Trophoblast cell (in vitro differentiated cells and primary cell): ENCODE data around the gene ARCN1.

Source experiments
- DNase-seq, 2 donors: peaks; one replicate each; pipeline ENCODE4 v3.0.0-alpha.2; 2016
- H2AFZ ChIP-seq: 2 replicates; pipeline ENCODE4 v1.6.1; 2013; ENCODE audit warnings: low read length, moderate library complexity, mild to moderate bottlenecking; ENCODE audit not compliant: insufficient read depth, poor library complexity
- H2AK5ac ChIP-seq: 2 replicates; pipeline ENCODE4 v1.6.1; 2013; ENCODE audit warnings: mild to moderate bottlenecking, low read length
- H2BK120ac ChIP-seq: 2 replicates; pipeline ENCODE4 v1.6.1; 2013; ENCODE audit warnings: low read length, mild to moderate bottlenecking, moderate library complexity; ENCODE audit not compliant: insufficient read depth, poor library complexity
- H2BK12ac ChIP-seq: 2 replicates; pipeline ENCODE4 v1.6.1; 2013; ENCODE audit warnings: mild to moderate bottlenecking, low read length, moderate library complexity
- H2BK5ac ChIP-seq: 2 replicates; pipeline ENCODE4 v1.6.1; 2013; ENCODE audit warnings: low read length, low read depth, moderate library complexity, mild to moderate bottlenecking; ENCODE audit not compliant: poor library complexity
- H3K14ac ChIP-seq: 2 replicates; pipeline ENCODE4 v1.6.1; 2013; ENCODE audit warnings: mild to moderate bottlenecking, low read length
- H3K18ac ChIP-seq: 2 replicates; pipeline ENCODE4 v1.6.1; 2013; ENCODE audit warnings: mild to moderate bottlenecking, low read length
- H3K23ac ChIP-seq: 2 replicates; pipeline ENCODE4 v1.6.1; 2013; ENCODE audit warnings: low read length
- H3K27ac ChIP-seq: 2 replicates; pipeline ENCODE4 v1.5.1; 2013; ENCODE audit warnings: low read depth, mild to moderate bottlenecking, inconsistent platforms, low read length, moderate library complexity
- H3K27me3 ChIP-seq: 2 replicates; pipeline ENCODE4 v1.6.1; 2013; ENCODE audit warnings: inconsistent platforms, mild to moderate bottlenecking, low read length, moderate library complexity; ENCODE audit not compliant: insufficient read depth
- H3K36me3 ChIP-seq, 2 experiments: 1 replicate in 1 of 2; 2 replicates in 1 of 2; pipeline ENCODE4 v1.6.1; 2013; ENCODE audit warnings: low read length in 2 of 2, mild to moderate bottlenecking in 2 of 2, moderate library complexity in 1 of 2; ENCODE audit not compliant: insufficient read depth in 2 of 2, control insufficient read depth in 1 of 2
- H3K4ac ChIP-seq: 2 replicates; pipeline ENCODE4 v1.6.1; 2013; ENCODE audit warnings: low read depth, mild to moderate bottlenecking, low read length, moderate library complexity
- H3K4me1 ChIP-seq, 2 experiments: 1 replicate in 1 of 2; 2 replicates in 1 of 2; pipeline ENCODE4 v1.6.1; 2013; ENCODE audit warnings: low read length in 2 of 2, mild to moderate bottlenecking in 2 of 2, moderate library complexity in 1 of 2; ENCODE audit not compliant: insufficient read depth in 2 of 2, control insufficient read depth in 1 of 2
- H3K4me2 ChIP-seq: 2 replicates; pipeline ENCODE4 v1.6.1; 2013; ENCODE audit warnings: inconsistent platforms, mild to moderate bottlenecking, low read length, moderate library complexity
- H3K4me3 ChIP-seq: 2 replicates; pipeline ENCODE4 v1.5.1; 2013; ENCODE audit warnings: mild to moderate bottlenecking, low read depth, low read length, inconsistent platforms
- H3K79me1 ChIP-seq: one replicate; pipeline ENCODE4 v1.6.1; 2013; ENCODE audit warnings: low read length
- H3K79me2 ChIP-seq: 2 replicates; pipeline ENCODE4 v1.6.1; 2013; ENCODE audit warnings: low read length, mild to moderate bottlenecking; ENCODE audit not compliant: control insufficient read depth, insufficient read depth, poor library complexity
- H3K9ac ChIP-seq: 2 replicates; pipeline ENCODE4 v1.6.1; 2013; ENCODE audit warnings: mild to moderate bottlenecking, low read length
- H3K9me3 ChIP-seq: 2 replicates; pipeline ENCODE4 v1.6.1; 2013; ENCODE audit warnings: low read depth, mild to moderate bottlenecking, control low read depth, inconsistent platforms, low read length; ENCODE audit not compliant: insufficient read depth
- H4K12ac ChIP-seq: 2 replicates; pipeline ENCODE4 v1.6.1; 2013; ENCODE audit warnings: low read depth, mild to moderate bottlenecking, low read length, moderate library complexity
- H4K8ac ChIP-seq: 2 replicates; pipeline ENCODE4 v1.6.1; 2013; ENCODE audit warnings: low read depth, mild to moderate bottlenecking, low read length, moderate library complexity
- H4K91ac ChIP-seq: one replicate; pipeline ENCODE4 v1.6.1; 2013; ENCODE audit warnings: low read depth, mild to moderate bottlenecking, low read length, moderate library complexity
- WGBS: extraction: QIAGEN DNeasy Blood & Tissue Kit; methylation state at CpG from one replicate; pipeline ENCODE4 v1.1.7; 2013; ENCODE audit warnings: missing lambda C conversion rate; ENCODE audit not compliant: insufficient read length, insufficient coverage; ENCODE audit errors: extremely low coverage; 5-methylcytosine and 5-hydroxymethylcytosine counted together

The ARCN1 gene

GRCh38 chr11:118632577-118633318 lies 60.5 kb downstream of the ARCN1 start:
- H3K36me3 ChIP-seq = peaks cover 49 to 60% of the 10 kb centered on the region in 2 experiments
- H3K4ac ChIP-seq = no peak overlapping the region
- no peak overlapping the region for H2BK5ac ChIP-seq
- no peak overlapping the region for H2AK5ac ChIP-seq
- H2BK120ac ChIP-seq = no peak overlapping the region
- H3K4me3 ChIP-seq = no peak overlapping the region
- H3K14ac ChIP-seq = no peak overlapping the region
- no peaks in the 10 kb centered on the region for H3K9me3 ChIP-seq
- no peak overlapping the region for H4K12ac ChIP-seq
- H3K79me1 ChIP-seq = no peaks in the 10 kb centered on the region
- H3K27me3 ChIP-seq = no peaks in the 10 kb centered on the region
- no peak overlapping the region for H3K9ac ChIP-seq
- H4K8ac ChIP-seq = no peak overlapping the region
- no peak overlapping the region for H2AFZ ChIP-seq
- H3K18ac ChIP-seq = no peak overlapping the region
- DNase-seq = no peak
- H3K23ac ChIP-seq = no peak overlapping the region
- no peak overlapping the region for H2BK12ac ChIP-seq
- H3K4me1 ChIP-seq = peaks cover 12 to 16% of the 10 kb centered on the region in 2 experiments
- no CpG with 5 or more reads among the region's 9 CpGs for WGBS
- no peak overlapping the region for H3K27ac ChIP-seq
- H3K4me2 ChIP-seq = no peak overlapping the region
- H4K91ac ChIP-seq = no peak overlapping the region
- no peaks in the 10 kb centered on the region for H3K79me2 ChIP-seq

- no peak overlapping the region for H3K18ac ChIP-seq
- H3K4ac ChIP-seq = no peak overlapping the region
- H3K23ac ChIP-seq = no peak overlapping the region
- peaks cover 12 to 16% of the 10 kb centered on the region in 2 experiments for H3K4me1 ChIP-seq
- H3K9me3 ChIP-seq = no peaks in the 10 kb centered on the region
- H3K27ac ChIP-seq = no peak overlapping the region
- H2AK5ac ChIP-seq = no peak overlapping the region
- H3K79me2 ChIP-seq = no peaks in the 10 kb centered on the region
- H2BK120ac ChIP-seq = no peak overlapping the region
- no peak overlapping the region for H3K4me3 ChIP-seq
- no peak for DNase-seq
- H3K9ac ChIP-seq = no peak overlapping the region
- H4K8ac ChIP-seq = no peak overlapping the region
- no peaks in the 10 kb centered on the region for H3K79me1 ChIP-seq
- no peak overlapping the region for H3K14ac ChIP-seq
- no peak overlapping the region for H3K4me2 ChIP-seq
- H3K36me3 ChIP-seq = peaks cover 44 to 54% of the 10 kb centered on the region in 2 experiments
- no peak overlapping the region for H2BK12ac ChIP-seq
- H4K12ac ChIP-seq = no peak overlapping the region
- no peaks in the 10 kb centered on the region for H3K27me3 ChIP-seq
- H4K91ac ChIP-seq = no peak overlapping the region
- no CpG with 5 or more reads among the region's 1 CpG for WGBS
- no peak overlapping the region for H2AFZ ChIP-seq
- H2BK5ac ChIP-seq = no peak overlapping the region
Observed at GRCh38 chr11:118633319-118633690, 61.1 kb downstream of the ARCN1 start.

- Histone ChIP-seq H3K14ac (no peak overlapping the region), H2BK5ac (no peak overlapping the region), H3K27ac (no peak overlapping the region), H2BK12ac (no peak overlapping the region), H3K27me3 (no peaks in the 10 kb centered on the region), H2AFZ (no peak overlapping the region), H3K4me1 (peaks cover 12 to 16% of the 10 kb centered on the region in 2 experiments), H3K36me3 (peaks cover 47 to 56% of the 10 kb centered on the region in 2 experiments), H3K9ac (no peak overlapping the region), H3K4ac (no peak overlapping the region), H3K4me2 (peak overlapping the region; percentile 58), H3K18ac (no peak overlapping the region), H3K79me1 (no peaks in the 10 kb centered on the region), H3K4me3 (no peak overlapping the region), H4K91ac (no peak overlapping the region), H4K12ac (no peak overlapping the region), H3K23ac (no peak overlapping the region), H3K79me2 (no peaks in the 10 kb centered on the region), H2BK120ac (no peak overlapping the region), H4K8ac (no peak overlapping the region), H2AK5ac (no peak overlapping the region), H3K9me3 (no peaks in the 10 kb centered on the region)
- WGBS = no CpG with 5 or more reads among the region's 4 CpGs
- DNase-seq = no peak
Observed at GRCh38 chr11:118633979-118634378, 61.8 kb downstream of the ARCN1 start.

- Histone ChIP-seq H3K9ac (no peak overlapping the region), H2BK120ac (no peak overlapping the region), H2AFZ (peak overlapping the region; percentile 40), H3K36me3 (peaks cover 45 to 52% of the 10 kb centered on the region in 2 experiments), H3K4ac (no peak overlapping the region), H3K18ac (peak overlapping the region; percentile 15), H3K79me1 (no peaks in the 10 kb centered on the region), H3K79me2 (no peaks in the 10 kb centered on the region), H3K27me3 (no peaks in the 10 kb centered on the region), H3K4me1 (peaks cover 12 to 15% of the 10 kb centered on the region in 2 experiments), H3K23ac (no peak overlapping the region), H2BK12ac (no peak overlapping the region), H3K4me2 (peak overlapping the region; percentile 58), H3K14ac (no peak overlapping the region), H3K9me3 (no peaks in the 10 kb centered on the region), H2AK5ac (no peak overlapping the region), H4K12ac (peak overlapping the region; percentile 19), H3K27ac (no peak overlapping the region), H3K4me3 (no peak overlapping the region), H2BK5ac (no peak overlapping the region), H4K8ac (peak overlapping the region; percentile 8), H4K91ac (no peak overlapping the region)
- DNase-seq = peak; percentile 51 to 67
- no CpG with 5 or more reads among the region's 41 CpGs for WGBS
Observed at GRCh38 chr11:118634431-118635236, 62.4 kb downstream of the ARCN1 start.
